GM19395 (cell line): Measurements from ENCODE around the gene CEP170.

Experiments
- ATAC-seq: cut with Tn5 transposase; IDR thresholded peaks from one replicate; pipeline ENCODE4 v1.9.1; 2021; ENCODE audit warnings: mild to moderate bottlenecking, moderate library complexity; ENCODE audit not compliant: unreplicated experiment

Gene CEP170

DNA sequence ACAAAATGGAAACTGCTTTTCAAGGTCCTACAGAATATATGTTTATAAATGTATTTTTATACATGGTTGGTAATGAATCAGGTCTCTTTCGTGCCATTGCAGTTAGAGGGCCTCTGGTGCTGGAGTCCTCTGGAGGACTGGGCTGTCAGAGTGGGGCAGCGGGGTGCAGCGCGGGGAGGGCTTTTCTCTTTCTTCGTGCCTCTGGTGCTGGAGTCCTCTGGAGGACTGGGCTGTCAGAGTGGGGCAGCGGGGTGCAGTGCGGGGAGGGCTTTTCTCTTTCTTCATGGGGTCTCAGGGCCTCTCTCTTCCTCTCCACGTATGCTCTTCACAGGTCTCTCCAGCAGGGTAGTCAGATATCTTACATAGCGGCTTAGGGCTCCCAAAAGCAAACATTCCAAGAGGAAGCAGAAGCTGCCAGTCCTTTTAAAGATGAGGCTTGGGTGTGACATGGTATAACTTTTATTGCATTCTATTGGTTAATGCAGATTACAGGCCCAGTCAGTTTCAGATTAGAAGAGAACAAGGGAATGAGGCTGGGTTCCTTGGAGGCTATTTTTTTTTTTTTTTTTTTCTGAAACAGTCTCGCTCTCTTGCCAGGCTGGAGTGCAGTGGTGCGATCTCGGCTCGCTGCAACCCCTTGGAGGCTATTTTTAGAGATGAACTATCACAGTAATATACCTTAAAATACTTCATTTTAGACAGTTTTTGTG is 13.8 kb upstream of the CEP170 start:
- ATAC-seq, result peak; percentile 22

GRCh38 chr1:243267914-243268653 is 13.0 kb upstream of the CEP170 start:
- no peak for ATAC-seq

GRCh38 chr1:243267471-243267880 is 12.4 kb upstream of the CEP170 start:
- ATAC-seq, result no peak

DNA sequence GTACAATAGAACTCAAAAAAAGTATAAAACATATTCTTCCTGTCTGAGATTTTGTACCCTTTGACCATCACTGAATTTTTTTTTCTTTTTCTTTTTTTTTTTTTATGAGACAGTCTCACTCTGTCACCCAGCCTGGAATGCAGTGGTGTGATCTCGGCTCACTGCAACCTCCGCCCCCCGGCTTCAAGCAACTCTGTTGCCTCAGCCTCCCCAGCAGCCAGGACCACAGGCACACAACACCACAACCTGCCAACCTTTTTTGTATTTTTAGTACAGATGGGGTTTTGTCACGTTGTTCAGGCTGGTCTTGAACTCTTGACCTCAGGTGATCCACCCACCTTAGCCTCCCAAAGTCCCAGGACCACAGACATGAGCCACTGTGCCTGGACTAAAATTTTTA is 11.2 kb upstream of the CEP170 start:
- no peak for ATAC-seq

- ATAC-seq, result no peak
Observed at GRCh38 chr1:243264717-243265116, 9.6 kb upstream of the CEP170 start.

- no peak for ATAC-seq
Observed at GRCh38 chr1:243261390-243261789, 6.3 kb upstream of the CEP170 start.

DNA sequence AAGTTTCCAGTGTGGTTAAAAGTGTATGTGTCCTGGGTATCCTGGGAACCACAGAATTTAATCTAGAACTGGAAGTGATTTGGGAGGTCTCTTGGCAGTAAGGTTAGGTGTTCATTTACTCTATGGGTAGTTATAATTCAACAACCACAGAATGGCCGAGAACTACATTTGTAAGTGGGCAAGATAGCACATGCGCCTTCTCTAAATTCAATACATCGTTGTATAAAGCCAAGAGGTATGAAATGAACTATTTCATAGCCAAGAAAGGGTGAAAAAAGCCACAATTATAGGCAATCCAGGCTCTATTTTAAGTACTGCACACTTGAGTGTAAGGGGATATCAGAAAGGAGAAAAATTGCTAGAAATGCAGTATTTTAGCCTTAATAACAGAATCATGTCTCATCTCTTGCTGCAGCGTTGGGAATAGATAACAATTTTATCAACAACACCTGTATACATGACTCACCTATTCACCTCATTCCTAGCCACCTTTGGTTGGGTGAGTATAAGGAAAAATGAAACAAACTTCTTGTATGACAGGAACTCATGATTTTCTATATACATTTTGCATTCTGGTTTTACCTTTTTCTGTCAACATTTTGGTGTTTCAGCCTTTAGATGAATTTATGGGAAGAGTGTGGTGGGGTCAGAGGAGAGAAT is 5.3 kb upstream of the CEP170 start:
- no peak for ATAC-seq

DNA sequence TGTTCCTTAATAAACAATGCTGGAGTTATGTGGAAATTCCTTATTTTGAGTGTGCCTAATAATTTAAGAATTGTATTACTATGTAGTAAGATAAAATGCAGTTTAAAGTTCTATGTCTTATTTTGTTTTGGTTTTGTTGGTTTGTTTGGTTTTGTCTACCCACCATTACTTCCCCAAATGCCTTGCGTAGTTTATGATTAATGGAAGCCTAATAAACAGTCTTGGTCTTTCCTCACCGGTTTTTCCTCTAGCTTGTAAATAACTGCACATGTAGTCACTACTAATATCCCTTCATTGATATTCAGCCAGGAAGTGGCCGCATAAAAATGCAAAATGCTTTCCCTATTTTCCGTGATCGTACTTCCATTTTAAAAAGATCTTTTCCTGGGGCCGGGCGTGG is 3.6 kb upstream of the CEP170 start:
- no peak for ATAC-seq

GRCh38 chr1:243257189-243257588 is 2.1 kb upstream of the CEP170 start:
- ATAC-seq, result no peak

GRCh38 chr1:243256590-243256989 is 1.5 kb upstream of the CEP170 start:
- no peak for ATAC-seq

DNA sequence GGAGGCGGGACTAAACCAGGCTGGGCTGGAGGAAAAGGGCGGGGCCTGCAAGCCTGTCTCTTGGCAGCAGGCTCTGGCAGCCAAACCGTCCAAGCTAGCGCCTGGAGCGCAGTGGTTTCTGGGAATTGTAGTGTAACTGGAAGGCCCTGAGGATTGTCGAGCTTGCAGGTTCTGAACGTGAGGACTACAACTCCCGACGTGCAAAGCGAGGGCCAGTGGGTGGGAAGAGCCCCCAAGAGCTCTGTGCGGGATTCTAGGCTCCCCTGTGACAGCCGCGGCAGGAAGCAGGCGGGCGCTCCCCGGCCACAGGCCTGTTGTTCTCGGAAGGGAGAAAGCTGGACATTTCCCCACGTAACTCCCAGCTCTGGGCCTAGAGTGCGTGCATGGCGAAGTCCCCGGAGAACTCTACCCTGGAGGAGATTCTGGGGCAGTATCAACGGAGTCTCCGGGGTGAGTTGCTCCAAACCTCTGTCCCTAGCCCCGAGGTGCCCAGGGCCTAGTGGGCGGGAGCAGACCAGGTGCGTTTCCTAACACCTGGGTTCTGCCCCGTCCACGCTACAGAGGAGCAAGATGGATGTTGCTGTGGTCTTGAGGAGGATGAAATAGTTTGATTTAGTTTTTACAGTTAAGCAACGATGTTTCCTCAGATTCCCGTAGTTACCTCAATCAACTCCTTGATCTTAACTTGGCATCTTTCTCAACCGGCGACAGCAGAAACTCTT is 871 bp upstream of the CEP170 start, which contains the start of gene SDCCAG8:
SDCCAG8 (plus strand) TSS at position 251 of the 722 bp plus-strand sequence; CDS start at position 384, 133 bp downstream.
- ATAC-seq, result peak; percentile 79

- peak; percentile 24 for ATAC-seq
Observed at GRCh38 chr1:243254233-243254926, 701 bp downstream of the CEP170 start.

DNA sequence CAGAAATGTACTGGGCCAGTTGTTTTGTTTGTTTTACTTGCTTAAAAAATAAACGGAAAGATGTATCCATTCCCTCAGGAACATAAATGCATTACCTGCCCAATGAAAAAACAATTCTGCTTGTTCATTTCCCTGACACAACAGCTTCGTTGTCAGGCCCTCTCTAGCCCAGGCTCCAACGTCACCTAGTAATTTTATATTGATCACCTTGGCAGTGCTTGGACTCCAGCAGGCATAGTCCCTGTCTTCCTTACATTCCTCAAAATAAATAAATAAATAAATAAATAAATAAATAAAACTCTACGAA is 1.2 kb downstream of the CEP170 start:
- no peak for ATAC-seq

DNA sequence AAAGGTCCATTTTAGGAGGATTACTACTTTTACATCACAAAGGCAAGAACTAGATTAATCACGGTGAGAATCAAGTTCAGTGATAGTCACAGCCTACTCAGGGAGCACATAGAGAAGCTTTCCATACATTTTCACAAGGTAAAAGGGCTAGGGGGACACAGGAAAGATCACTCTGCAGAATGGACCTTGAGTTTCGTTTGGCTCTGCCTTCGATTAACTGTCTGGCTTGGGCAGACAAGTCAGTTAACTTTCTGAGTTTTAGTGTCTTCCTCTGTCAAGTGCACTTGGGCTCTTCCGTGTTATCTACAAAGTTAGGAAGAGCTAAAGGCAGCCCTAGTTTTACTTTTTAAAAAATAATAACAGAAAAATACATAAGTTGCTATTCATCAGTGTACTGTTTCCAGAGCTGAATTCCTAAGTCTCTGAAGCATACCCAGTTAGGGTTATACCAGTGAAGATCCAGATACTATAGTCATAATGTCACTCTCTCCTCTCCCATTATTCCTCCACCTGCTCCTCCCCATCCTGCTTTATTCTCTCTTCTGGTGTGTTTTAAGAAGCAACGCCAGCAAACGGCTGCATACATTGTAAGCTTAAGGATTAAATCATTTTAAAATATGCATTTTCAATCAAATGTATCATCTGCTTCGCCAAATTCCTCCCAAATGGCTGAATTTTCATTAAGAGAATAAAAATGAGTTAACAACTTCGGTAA is 1.7 kb downstream of the CEP170 start:
- ATAC-seq, result no peak

DNA sequence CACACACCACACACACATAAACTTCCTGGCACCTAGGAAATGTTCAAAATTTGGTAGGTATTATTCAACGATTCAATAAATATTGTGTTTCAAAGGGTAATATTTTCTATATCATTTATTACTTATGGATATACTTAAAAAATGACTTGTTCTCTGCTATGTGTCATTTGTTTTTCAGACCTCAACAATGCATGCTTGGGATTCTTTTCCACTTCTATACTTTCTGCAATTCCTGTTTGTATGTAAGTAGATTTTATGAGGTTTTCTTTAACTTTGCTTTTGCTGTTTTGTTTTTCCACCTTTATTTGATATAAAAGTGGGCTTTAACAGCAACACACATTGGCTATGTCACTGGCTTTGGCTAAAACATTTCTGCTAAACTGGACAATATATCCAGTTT is 3.5 kb downstream of the CEP170 start:
- ATAC-seq, result no peak

DNA sequence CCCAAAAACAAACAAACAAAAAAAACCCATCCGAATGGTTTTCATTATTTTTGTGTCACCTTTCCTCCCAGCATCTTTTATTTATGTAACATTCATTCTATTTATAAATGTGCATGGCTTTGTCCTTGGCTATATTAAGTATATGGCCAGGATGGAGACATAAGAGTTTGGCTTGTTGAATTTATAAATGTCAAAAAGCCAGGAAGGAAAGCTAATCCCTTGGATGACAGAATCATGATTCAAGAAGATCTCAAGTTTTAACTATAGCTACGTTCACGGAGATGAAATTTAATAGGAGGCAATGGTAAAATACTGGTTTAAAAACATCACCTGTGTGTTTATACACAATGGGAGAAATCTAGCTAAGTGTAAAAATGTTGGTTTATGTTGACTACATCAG is 5.0 kb downstream of the CEP170 start:
- ATAC-seq, result no peak

DNA sequence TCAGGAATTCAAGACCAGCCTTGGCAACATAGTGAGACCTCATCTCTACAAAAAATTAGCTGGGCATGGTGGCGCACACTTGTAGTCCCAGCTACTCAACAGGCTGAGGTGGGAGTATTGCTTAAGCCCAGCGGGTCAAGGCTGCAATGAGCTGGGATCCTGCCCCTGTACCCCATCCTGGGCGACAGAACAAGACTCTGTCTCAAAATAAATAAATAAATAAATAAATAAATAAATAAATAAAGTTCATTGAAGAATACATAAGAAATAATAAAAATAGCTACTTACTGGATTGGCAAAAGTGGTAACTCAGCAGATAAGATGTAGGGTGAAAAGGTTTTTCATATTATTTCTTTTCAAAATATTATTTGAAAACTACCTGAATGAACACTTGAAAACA is 5.9 kb downstream of the CEP170 start:
- no peak for ATAC-seq

- ATAC-seq, result no peak
Observed at GRCh38 chr1:243247901-243248300, 7.2 kb downstream of the CEP170 start.

- ATAC-seq, result peak; percentile 47
Observed at GRCh38 chr1:243246916-243247315, 8.2 kb downstream of the CEP170 start.

DNA sequence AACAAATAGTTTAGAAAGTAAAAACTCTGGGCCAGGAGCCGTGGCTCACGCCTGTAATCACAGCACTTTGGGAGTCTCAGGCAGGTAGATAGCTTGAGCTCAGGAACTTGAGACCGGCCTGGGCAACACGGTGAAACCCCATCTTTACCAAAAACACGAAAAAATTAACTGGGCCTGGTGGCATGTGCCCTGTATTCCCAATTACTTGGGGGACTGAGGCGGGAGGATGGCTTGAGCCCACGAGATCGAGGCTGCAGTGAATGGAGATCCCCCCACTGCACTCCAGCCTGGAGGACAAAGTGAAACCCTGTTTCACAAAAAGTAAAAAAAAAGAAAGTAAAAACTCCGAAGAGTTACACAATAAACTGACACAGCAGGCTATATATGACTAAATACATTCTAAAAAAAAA is 10.6 kb downstream of the CEP170 start:
- peak; percentile 67 for ATAC-seq
